HL-60 (cell line): Measurements from ENCODE around the gene WLS.

Experiments used
- DNase-seq, 2 experiments: peaks; one replicate each; pipeline ENCODE4 v3.0.0-alpha.2; 2010 to 2020; ENCODE audit warnings: low read depth in 1 of 2, low spot score in 1 of 2
- H3K27ac ChIP-seq: fragments of 250-450 bp; sonication (Bioruptor Pico); replicated peaks from 2 replicates; pipeline ENCODE4 v1.5.1; 2020; ENCODE audit warnings: mild to moderate bottlenecking, moderate library complexity
- H3K27me3 ChIP-seq: fragments of 250-450 bp; sonication (Bioruptor Pico); 2 replicates; pipeline ENCODE4 v1.5.1; 2021; ENCODE audit warnings: mild to moderate bottlenecking, moderate library complexity; ENCODE audit not compliant: insufficient read depth, poor library complexity, severe bottlenecking
- H3K4me3 ChIP-seq: replicated peaks from 2 replicates; pipeline ENCODE4 v1.5.1; 2011; ENCODE audit warnings: mild to moderate bottlenecking, control low read depth, low read length; ENCODE audit not compliant: insufficient read depth
- GABPA ChIP-seq: IDR thresholded peaks from 2 replicates; pipeline ENCODE4 v1.6.1; 2012; ENCODE audit warnings: low read depth
- POLR2AphosphoS5 ChIP-seq: IDR thresholded peaks from 2 replicates; pipeline ENCODE4 v1.6.1; 2012; ENCODE audit warnings: low read depth
- SPI1 ChIP-seq: IDR thresholded peaks from 2 replicates; pipeline ENCODE4 v1.6.1; 2012; ENCODE audit warnings: low read depth, mild to moderate bottlenecking, borderline replicate concordance
- TF ChIP-seq, protein P1 (sequence below): IDR thresholded peaks from one replicate; pipeline ENCODE4 v1.5.1; 2011; ENCODE audit warnings: low read length, control low read depth, inconsistent platforms; ENCODE audit not compliant: insufficient read depth
- TF ChIP-seq, protein P2 (sequence below): IDR thresholded peaks from 2 replicates; pipeline ENCODE4 v1.6.1; 2012; ENCODE audit warnings: low read depth; ENCODE audit not compliant: insufficient replicate concordance

The WLS gene

DNA sequence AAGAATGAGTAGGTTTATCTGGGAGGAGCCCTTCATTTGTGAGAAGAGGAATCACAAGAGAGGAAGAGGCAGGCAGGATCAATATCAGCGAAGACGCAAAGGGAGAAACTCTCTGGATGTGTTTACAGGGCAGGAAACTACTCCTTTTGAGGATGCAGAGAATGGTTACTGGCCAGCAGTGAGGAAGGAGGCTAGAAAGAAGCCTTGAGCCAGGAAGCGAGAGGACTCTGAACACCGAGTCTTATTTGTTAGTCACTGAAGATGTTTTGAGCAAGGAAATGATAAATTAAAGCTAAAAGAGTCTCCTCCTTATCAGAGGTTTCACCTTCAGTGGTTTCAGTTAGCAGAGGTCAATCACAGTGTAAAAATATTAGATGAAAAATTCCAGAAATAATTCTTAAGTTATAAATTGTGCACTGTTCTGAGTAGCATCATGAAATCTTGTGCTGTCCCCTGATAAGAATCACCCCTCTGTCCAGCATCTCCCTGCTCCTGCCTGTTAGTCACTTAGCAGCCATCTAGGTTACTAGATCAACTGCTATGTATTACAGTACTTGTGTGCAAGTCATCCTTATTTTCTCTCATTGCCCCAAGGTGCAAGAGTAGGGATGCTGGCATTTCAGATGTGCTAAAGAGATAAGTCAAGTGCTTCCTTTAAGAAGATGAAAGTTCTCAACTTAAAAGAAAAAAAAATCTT, 43.5 kb downstream of the WLS start:
- no peak for DNase-seq
- no peak overlapping the region for H3K27ac ChIP-seq
- no peaks in the 10 kb centered on the region for H3K27me3 ChIP-seq
- TF ChIP-seq, protein P1, sequence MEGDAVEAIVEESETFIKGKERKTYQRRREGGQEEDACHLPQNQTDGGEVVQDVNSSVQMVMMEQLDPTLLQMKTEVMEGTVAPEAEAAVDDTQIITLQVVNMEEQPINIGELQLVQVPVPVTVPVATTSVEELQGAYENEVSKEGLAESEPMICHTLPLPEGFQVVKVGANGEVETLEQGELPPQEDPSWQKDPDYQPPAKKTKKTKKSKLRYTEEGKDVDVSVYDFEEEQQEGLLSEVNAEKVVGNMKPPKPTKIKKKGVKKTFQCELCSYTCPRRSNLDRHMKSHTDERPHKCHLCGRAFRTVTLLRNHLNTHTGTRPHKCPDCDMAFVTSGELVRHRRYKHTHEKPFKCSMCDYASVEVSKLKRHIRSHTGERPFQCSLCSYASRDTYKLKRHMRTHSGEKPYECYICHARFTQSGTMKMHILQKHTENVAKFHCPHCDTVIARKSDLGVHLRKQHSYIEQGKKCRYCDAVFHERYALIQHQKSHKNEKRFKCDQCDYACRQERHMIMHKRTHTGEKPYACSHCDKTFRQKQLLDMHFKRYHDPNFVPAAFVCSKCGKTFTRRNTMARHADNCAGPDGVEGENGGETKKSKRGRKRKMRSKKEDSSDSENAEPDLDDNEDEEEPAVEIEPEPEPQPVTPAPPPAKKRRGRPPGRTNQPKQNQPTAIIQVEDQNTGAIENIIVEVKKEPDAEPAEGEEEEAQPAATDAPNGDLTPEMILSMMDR = no peak
- TF ChIP-seq SPI1 (no peak), POLR2AphosphoS5 (no peak), GABPA (no peak)
- TF ChIP-seq, protein P2, sequence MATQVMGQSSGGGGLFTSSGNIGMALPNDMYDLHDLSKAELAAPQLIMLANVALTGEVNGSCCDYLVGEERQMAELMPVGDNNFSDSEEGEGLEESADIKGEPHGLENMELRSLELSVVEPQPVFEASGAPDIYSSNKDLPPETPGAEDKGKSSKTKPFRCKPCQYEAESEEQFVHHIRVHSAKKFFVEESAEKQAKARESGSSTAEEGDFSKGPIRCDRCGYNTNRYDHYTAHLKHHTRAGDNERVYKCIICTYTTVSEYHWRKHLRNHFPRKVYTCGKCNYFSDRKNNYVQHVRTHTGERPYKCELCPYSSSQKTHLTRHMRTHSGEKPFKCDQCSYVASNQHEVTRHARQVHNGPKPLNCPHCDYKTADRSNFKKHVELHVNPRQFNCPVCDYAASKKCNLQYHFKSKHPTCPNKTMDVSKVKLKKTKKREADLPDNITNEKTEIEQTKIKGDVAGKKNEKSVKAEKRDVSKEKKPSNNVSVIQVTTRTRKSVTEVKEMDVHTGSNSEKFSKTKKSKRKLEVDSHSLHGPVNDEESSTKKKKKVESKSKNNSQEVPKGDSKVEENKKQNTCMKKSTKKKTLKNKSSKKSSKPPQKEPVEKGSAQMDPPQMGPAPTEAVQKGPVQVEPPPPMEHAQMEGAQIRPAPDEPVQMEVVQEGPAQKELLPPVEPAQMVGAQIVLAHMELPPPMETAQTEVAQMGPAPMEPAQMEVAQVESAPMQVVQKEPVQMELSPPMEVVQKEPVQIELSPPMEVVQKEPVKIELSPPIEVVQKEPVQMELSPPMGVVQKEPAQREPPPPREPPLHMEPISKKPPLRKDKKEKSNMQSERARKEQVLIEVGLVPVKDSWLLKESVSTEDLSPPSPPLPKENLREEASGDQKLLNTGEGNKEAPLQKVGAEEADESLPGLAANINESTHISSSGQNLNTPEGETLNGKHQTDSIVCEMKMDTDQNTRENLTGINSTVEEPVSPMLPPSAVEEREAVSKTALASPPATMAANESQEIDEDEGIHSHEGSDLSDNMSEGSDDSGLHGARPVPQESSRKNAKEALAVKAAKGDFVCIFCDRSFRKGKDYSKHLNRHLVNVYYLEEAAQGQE = no peak
- H3K4me3 ChIP-seq = no peak overlapping the region

DNA sequence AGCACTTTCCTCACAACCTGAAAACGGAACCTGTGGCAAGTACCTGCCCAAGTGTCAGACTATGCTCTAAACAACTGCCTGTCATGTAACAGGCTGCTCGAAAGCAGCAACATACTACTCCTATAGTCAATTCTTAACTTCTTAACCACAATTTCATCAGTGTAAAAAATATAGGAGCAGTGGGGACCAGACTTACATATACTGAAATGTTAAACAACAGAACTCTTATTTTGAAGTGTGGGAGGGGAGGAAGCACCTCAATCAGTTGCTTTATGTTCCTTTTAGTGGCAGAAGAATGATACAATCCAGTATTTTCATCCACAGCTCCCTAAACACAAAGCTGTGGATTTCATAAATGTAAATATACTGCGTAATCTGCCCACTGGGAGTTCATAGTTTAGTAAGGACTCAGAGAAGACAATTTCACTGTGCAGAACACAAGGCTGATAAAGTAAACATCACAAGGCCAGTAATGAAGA, 44.2 kb downstream of the WLS start:
- Histone ChIP-seq H3K27ac (no peak overlapping the region), H3K27me3 (no peaks in the 10 kb centered on the region), H3K4me3 (no peak overlapping the region)
- TF ChIP-seq, protein P1 = no peak
- TF ChIP-seq, protein P2 = no peak
- no peak for TF ChIP-seq SPI1
- no peak for TF ChIP-seq GABPA
- no peak for TF ChIP-seq POLR2AphosphoS5
- DNase-seq = peak in 1 of 2 experiments; percentile 3

DNA sequence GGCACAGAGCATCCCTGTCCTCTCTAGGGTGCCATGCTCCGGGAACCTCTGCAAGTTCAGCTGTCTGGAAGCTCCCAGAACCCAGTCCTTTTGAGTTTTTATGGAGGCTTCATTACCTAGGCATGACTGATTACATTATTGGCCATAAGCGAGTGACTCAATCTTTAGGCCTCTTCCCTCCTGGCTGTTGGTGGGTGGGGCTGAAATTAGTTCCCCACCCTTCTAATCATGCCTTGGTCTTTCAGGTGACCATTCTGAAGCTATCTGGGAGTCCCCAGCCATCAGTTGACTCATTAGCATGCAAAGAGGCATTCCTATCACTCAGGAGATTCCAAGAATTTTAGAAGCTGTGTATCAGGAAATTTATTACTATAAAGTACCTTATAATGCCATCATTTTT, 46.6 kb downstream of the WLS start:
- Histone ChIP-seq H3K4me3 (no peak overlapping the region), H3K27me3 (no peaks in the 10 kb centered on the region), H3K27ac (no peak overlapping the region)
- TF ChIP-seq GABPA (no peak), SPI1 (no peak)
- TF ChIP-seq, protein P1 = no peak
- DNase-seq = no peak

DNA sequence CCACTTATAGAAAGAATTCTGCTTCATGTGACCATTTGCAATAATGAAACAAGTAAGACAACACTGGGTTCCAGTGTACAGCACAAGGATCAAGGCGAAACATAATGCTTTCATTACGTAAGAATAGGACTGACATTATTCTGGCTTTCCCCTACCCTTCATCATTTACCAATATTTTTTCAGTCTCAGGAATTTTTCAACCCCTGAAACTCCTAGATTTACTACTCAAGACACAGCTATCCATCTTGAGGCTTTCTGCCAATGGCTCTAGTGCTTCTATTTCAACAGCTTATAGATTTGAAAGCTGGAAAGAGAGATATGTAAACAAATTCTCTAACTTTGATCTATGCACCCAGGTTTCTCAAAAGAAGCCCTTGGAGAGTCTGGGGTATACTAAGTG, 48.4 kb downstream of the WLS start:
- no peak for DNase-seq

More for the DNA sequence above, 48.4 kb downstream of the WLS start:
- no peak overlapping the region for H3K27ac ChIP-seq
- TF ChIP-seq GABPA = no peak
- no peak for TF ChIP-seq POLR2AphosphoS5
- no peak for TF ChIP-seq SPI1
- TF ChIP-seq, protein P1 = no peak
- H3K27me3 ChIP-seq = no peaks in the 10 kb centered on the region
- no peak overlapping the region for H3K4me3 ChIP-seq
